ENCODE results near the gene CAMKK2.

GRCh38 chr12:121314431-121314830, 17.9 kb upstream of the CAMKK2 start:
- TF ChIP-seq CTCF (IDR thresholded peaks at IDR 0.05; ENCODE audit: low read length): no peak
- TF ChIP-seq EZH2 (IDR thresholded peaks at IDR 0.05; ENCODE audit: borderline replicate concordance, low read length): no peak
